ENCODE results near the gene EPB41L3.

GRCh38 chr18:5554629-5555028 lies 10.8 kb upstream of the EPB41L3 start:
- TF ChIP-seq CTCF (IDR thresholded peaks at IDR 0.05) = no peak
- TF ChIP-seq POLR2A (IDR thresholded peaks at IDR 0.05) = no peak
